H9 (cell line): ENCODE data around the gene B4GAT1. TPM values are rescaled to one million over a fixed set of nuclear protein-coding genes. Genes with fewer than 3 reads are reported as not detected.

Source experiments
- DNase-seq: peaks from one replicate; pipeline ENCODE4 v3.0.0-alpha.2; 2017
- H2AFZ ChIP-seq: one replicate; pipeline ENCODE4 v1.6.1; 2013; ENCODE audit warnings: mild to moderate bottlenecking, low read length, control low read depth, moderate library complexity
- H2AK5ac ChIP-seq: 2 replicates; pipeline ENCODE4 v1.6.1; 2013; ENCODE audit warnings: low read length, control low read depth, mixed read lengths; ENCODE audit not compliant: insufficient read length
- H2BK120ac ChIP-seq: one replicate; pipeline ENCODE4 v1.6.1; 2013; ENCODE audit warnings: low read depth, mild to moderate bottlenecking, low read length, control low read depth, inconsistent platforms; ENCODE audit not compliant: poor library complexity, severe bottlenecking
- H2BK12ac ChIP-seq: 2 replicates; pipeline ENCODE4 v1.6.1; 2013; ENCODE audit warnings: low read length, control low read depth, mixed read lengths, low read depth; ENCODE audit not compliant: insufficient read length
- H2BK15ac ChIP-seq: 2 replicates; pipeline ENCODE4 v1.6.1; 2013; ENCODE audit warnings: low read depth, low read length, control low read depth
- H2BK20ac ChIP-seq: one replicate; pipeline ENCODE4 v1.6.1; 2013; ENCODE audit warnings: low read depth, mild to moderate bottlenecking, low read length, control low read depth, inconsistent platforms; ENCODE audit not compliant: poor library complexity, severe bottlenecking
- H2BK5ac ChIP-seq: 2 replicates; pipeline ENCODE4 v1.6.1; 2013; ENCODE audit warnings: low read length, control low read depth, mixed read lengths; ENCODE audit not compliant: insufficient read length
- H3K14ac ChIP-seq: 2 replicates; pipeline ENCODE4 v1.6.1; 2013; ENCODE audit warnings: low read length, control low read depth; ENCODE audit not compliant: insufficient read depth
- H3K18ac ChIP-seq: 2 replicates; pipeline ENCODE4 v1.6.1; 2013; ENCODE audit warnings: low read depth, mild to moderate bottlenecking, mixed read lengths, low read length, control low read depth; ENCODE audit not compliant: insufficient read length
- H3K23ac ChIP-seq: 2 replicates; pipeline ENCODE4 v1.6.1; 2013; ENCODE audit warnings: low read length, control low read depth, mixed read lengths, low read depth; ENCODE audit not compliant: insufficient read length
- H3K23me2 ChIP-seq: 2 replicates; pipeline ENCODE4 v1.6.1; 2013; ENCODE audit warnings: low read depth, mild to moderate bottlenecking, mixed read lengths, low read length, control low read depth; ENCODE audit not compliant: insufficient read length, poor library complexity, severe bottlenecking
- H3K27ac ChIP-seq: 2 replicates; pipeline ENCODE4 v1.5.1; 2013; ENCODE audit warnings: low read length, control low read depth, mixed read lengths, low read depth; ENCODE audit not compliant: insufficient read length
- H3K27me3 ChIP-seq: 2 replicates; pipeline ENCODE4 v1.6.1; 2013; ENCODE audit warnings: low read length, control low read depth, inconsistent platforms; ENCODE audit not compliant: insufficient read depth
- H3K4ac ChIP-seq: 2 replicates; pipeline ENCODE4 v1.6.1; 2013; ENCODE audit warnings: low read depth, mild to moderate bottlenecking, control low read depth, inconsistent platforms, low read length, moderate library complexity
- H3K4me1 ChIP-seq: 2 replicates; pipeline ENCODE4 v1.6.1; 2013; ENCODE audit warnings: low read length, control low read depth, inconsistent platforms; ENCODE audit not compliant: insufficient read depth
- H3K4me2 ChIP-seq: 2 replicates; pipeline ENCODE4 v1.6.1; 2013; ENCODE audit warnings: low read length, control low read depth, mixed read lengths; ENCODE audit not compliant: insufficient read length, insufficient read depth
- H3K56ac ChIP-seq: 2 replicates; pipeline ENCODE4 v1.6.1; 2013; ENCODE audit warnings: low read depth, mild to moderate bottlenecking, mixed read lengths, low read length, control low read depth; ENCODE audit not compliant: insufficient read length
- H3K79me1 ChIP-seq: 2 replicates; pipeline ENCODE4 v1.6.1; 2013; ENCODE audit warnings: low read depth, mild to moderate bottlenecking, moderate library complexity, low read length, control low read depth, inconsistent platforms; ENCODE audit not compliant: insufficient read depth, poor library complexity, severe bottlenecking
- H3K79me2 ChIP-seq: 2 replicates; pipeline ENCODE4 v1.6.1; 2013; ENCODE audit warnings: low read length, control low read depth, inconsistent platforms; ENCODE audit not compliant: insufficient read depth
- H3K9ac ChIP-seq: 2 replicates; pipeline ENCODE4 v1.6.1; 2013; ENCODE audit warnings: low read length, control low read depth, mixed read lengths; ENCODE audit not compliant: insufficient read length; ENCODE audit errors: extremely low read depth
- H3K9me3 ChIP-seq: one replicate; pipeline ENCODE4 v1.6.1; 2013; ENCODE audit warnings: low read depth, low read length, inconsistent platforms; ENCODE audit not compliant: control insufficient read depth
- H3T11ph ChIP-seq: one replicate; pipeline ENCODE4 v1.6.1; 2013; ENCODE audit warnings: mild to moderate bottlenecking, low read length, control low read depth, inconsistent platforms
- H4K20me1 ChIP-seq: one replicate; pipeline ENCODE4 v1.6.1; 2013; ENCODE audit not compliant: control insufficient read depth, insufficient read length, insufficient read depth
- H4K5ac ChIP-seq: 2 replicates; pipeline ENCODE4 v1.6.1; 2013; ENCODE audit warnings: low read depth, mild to moderate bottlenecking, mixed read lengths, low read length, control low read depth; ENCODE audit not compliant: insufficient read length
- H4K8ac ChIP-seq: replicated peaks from 2 replicates; pipeline ENCODE4 v1.6.1; 2013; ENCODE audit warnings: low read length, control low read depth, mixed read lengths, low read depth; ENCODE audit not compliant: insufficient read length
- H4K91ac ChIP-seq: 2 replicates; pipeline ENCODE4 v1.6.1; 2013; ENCODE audit warnings: low read depth, mild to moderate bottlenecking, moderate library complexity, mixed read lengths, low read length, control low read depth; ENCODE audit not compliant: insufficient read length
- H3K27ac Mint-ChIP-seq, 3 experiments: 2 replicates in 2 of 3; 3 replicates in 1 of 3; pipeline ENCODE4 v1.8.0; 2020 to 2021; ENCODE audit warnings: mixed read lengths in 3 of 3, mild to moderate bottlenecking in 1 of 3, moderate library complexity in 1 of 3
- H3K27me3 Mint-ChIP-seq: 2 replicates; pipeline ENCODE4 v1.8.0; 2021; ENCODE audit warnings: low read depth, mild to moderate bottlenecking, moderate library complexity, mixed read lengths
- H3K36me3 Mint-ChIP-seq, 3 experiments: 2 replicates in 2 of 3; 3 replicates in 1 of 3; pipeline ENCODE4 v1.8.0; 2020 to 2021; ENCODE audit warnings: low read depth in 3 of 3, mixed read lengths in 3 of 3; ENCODE audit not compliant: insufficient read depth in 1 of 3
- H3K4me1 Mint-ChIP-seq, 2 experiments: 2 replicates each; pipeline ENCODE4 v1.8.0; 2020; ENCODE audit warnings: mixed read lengths in 2 of 2
- H3K4me3 Mint-ChIP-seq, 2 experiments: 2 replicates in 1 of 2; 3 replicates in 1 of 2; pipeline ENCODE4 v1.8.0; 2020 to 2021; ENCODE audit warnings: mild to moderate bottlenecking in 2 of 2, mixed read lengths in 2 of 2, moderate library complexity in 1 of 2
- H3K9me3 Mint-ChIP-seq, 2 experiments: 2 replicates in 1 of 2; 3 replicates in 1 of 2; pipeline ENCODE4 v1.8.0; 2020; ENCODE audit warnings: mild to moderate bottlenecking in 2 of 2, mixed read lengths in 2 of 2, moderate library complexity in 1 of 2
- WGBS: extraction: QIAGEN DNeasy Blood & Tissue Kit; methylation state at CpG from one replicate; pipeline ENCODE4 v1.1.7; 2013; ENCODE audit warnings: missing lambda C conversion rate, low lambda C conversion rate, mixed read lengths; ENCODE audit not compliant: insufficient read length; ENCODE audit errors: extremely low coverage; 5-methylcytosine and 5-hydroxymethylcytosine counted together
- total RNA-seq: library from RNA; stranded (reverse); gene quantifications from 2 replicates; pipeline ENCODE4 v1.2.1, GENCODE V29; 2021
- TF ChIP-seq, protein P1 (sequence below): fragments of 200-600 bp; sonication (generic); conservative IDR thresholded peaks from 3 replicates; pipeline ENCODE4 v1.8.0; 2021; ENCODE audit warnings: antibody characterized with exemption, mild to moderate bottlenecking

Gene B4GAT1
- total RNA-seq, 1 experiment from 2014 or later, result 24.3 TPM

DNA sequence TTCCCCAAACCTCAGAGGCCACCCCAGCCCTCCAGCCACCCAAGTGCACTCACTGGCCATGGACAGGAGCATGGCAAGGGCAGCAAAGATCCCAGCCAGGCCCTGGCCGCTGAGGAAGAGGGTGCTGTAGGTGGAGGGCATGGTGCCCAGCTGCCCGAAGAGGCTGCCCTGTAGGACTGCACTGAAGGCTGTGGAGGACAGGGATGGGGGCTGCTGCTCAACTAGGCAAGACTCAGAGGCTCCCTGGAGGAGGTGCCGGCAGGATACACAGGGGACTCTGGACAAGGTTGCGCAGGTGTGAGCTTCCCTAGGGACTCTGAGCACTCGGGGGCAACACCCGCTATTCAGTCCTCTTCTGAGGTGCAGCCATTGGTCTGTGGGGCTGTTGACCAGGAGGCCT, 21.1 kb upstream of the B4GAT1 start:
- peaks cover 5% of the 10 kb centered on the region for H3K23me2 ChIP-seq
- H3K4me1 ChIP-seq, result no peaks in the 10 kb centered on the region
- Mint-ChIP-seq H3K4me1 (peaks cover 16 to 24% of the 10 kb centered on the region in 2 experiments), H3K9me3 (no peaks in the 10 kb centered on the region), H3K27ac (peak overlapping the region; percentile 7 to 49 (median 12); a peak in 1 of 7 replicates), H3K36me3 (peaks cover 40 to 65% (median 55%) of the 10 kb centered on the region in 3 experiments), H3K4me3 (peak overlapping the region in 1 of 2 experiments; percentile 33; a peak in 1 of 5 replicates), H3K27me3 (no peaks in the 10 kb centered on the region; the same call in 1 of the 2 replicates)
- no CpG with 5 or more reads among the region's 6 CpGs for WGBS
- H4K91ac ChIP-seq, result no peak overlapping the region
- no peak overlapping the region for H3K18ac ChIP-seq
- no peak overlapping the region for H4K5ac ChIP-seq
- H3K27ac ChIP-seq, result no peak overlapping the region
- H3K79me1 ChIP-seq, result no peaks in the 10 kb centered on the region
- H2BK12ac ChIP-seq, result no peak overlapping the region
- H4K8ac ChIP-seq, result no peak overlapping the region
- no peak overlapping the region for H3K4ac ChIP-seq
- no peak overlapping the region for H3K14ac ChIP-seq
- no peak overlapping the region for H3K9ac ChIP-seq
- H3K56ac ChIP-seq, result no peak overlapping the region
- TF ChIP-seq, protein P1, sequence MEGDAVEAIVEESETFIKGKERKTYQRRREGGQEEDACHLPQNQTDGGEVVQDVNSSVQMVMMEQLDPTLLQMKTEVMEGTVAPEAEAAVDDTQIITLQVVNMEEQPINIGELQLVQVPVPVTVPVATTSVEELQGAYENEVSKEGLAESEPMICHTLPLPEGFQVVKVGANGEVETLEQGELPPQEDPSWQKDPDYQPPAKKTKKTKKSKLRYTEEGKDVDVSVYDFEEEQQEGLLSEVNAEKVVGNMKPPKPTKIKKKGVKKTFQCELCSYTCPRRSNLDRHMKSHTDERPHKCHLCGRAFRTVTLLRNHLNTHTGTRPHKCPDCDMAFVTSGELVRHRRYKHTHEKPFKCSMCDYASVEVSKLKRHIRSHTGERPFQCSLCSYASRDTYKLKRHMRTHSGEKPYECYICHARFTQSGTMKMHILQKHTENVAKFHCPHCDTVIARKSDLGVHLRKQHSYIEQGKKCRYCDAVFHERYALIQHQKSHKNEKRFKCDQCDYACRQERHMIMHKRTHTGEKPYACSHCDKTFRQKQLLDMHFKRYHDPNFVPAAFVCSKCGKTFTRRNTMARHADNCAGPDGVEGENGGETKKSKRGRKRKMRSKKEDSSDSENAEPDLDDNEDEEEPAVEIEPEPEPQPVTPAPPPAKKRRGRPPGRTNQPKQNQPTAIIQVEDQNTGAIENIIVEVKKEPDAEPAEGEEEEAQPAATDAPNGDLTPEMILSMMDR, result no peak
- H3K27me3 ChIP-seq, result no peaks in the 10 kb centered on the region
- no peak overlapping the region for H2BK15ac ChIP-seq
- no peak overlapping the region for H3K23ac ChIP-seq
- no peak for DNase-seq
- no peak overlapping the region for H2AFZ ChIP-seq
- no peak overlapping the region for H2BK5ac ChIP-seq
- H4K20me1 ChIP-seq, result no peaks in the 10 kb centered on the region
- no peaks in the 10 kb centered on the region for H3K9me3 ChIP-seq
- H3T11ph ChIP-seq, result no peak overlapping the region
- H2BK20ac ChIP-seq, result no peak overlapping the region
- no peaks in the 10 kb centered on the region; the same call in 1 of the 2 replicates for H3K79me2 ChIP-seq
- H2BK120ac ChIP-seq, result no peak overlapping the region
- H3K4me2 ChIP-seq, result no peak overlapping the region
- no peak overlapping the region for H2AK5ac ChIP-seq
